Cardiac fibroblast (primary cell): ENCODE data around the gene PTPRD.

Experiments used
- DNase-seq, 2 donors: peaks; one replicate each; pipeline versions ENCODE4 v3.0.0 to v3.0.0-alpha.2; 2010; ENCODE audit warnings: low read depth in 2 of 2
- H3K4me3 ChIP-seq, 2 donors: replicated peaks in 1 of 2; 1 replicate in 1 of 2; 2 replicates in 1 of 2; pipeline ENCODE4 v1.5.1; 2011; ENCODE audit warnings: low read depth in 2 of 2, low read length in 2 of 2, mild to moderate bottlenecking in 2 of 2, moderate library complexity in 1 of 2
- TF ChIP-seq, protein P1 (sequence below): IDR thresholded peaks from one replicate; pipeline ENCODE4 v1.5.1; 2011; ENCODE audit warnings: low read depth, mild to moderate bottlenecking, low read length, inconsistent platforms

PTPRD gene

DNA sequence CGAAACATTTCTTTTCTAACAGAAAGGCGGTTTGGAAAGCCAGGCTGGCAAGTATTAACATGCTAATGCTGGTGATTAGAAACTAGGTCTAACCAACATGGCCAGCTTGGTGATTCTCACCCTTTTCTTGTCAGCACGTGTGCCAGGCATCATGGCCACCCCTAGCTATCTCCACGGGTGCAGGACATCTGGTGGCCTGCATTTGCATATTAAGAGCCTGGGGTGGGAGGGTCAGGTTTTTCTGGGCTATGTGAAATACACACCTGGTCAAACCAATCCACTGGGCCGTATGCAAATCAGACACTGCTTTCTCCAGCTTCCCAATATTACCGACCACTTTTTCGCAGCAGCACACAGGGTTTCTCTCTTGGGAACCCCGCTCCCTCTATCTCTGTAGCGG is 612.1 kb downstream of the PTPRD start:
- TF ChIP-seq, protein P1, sequence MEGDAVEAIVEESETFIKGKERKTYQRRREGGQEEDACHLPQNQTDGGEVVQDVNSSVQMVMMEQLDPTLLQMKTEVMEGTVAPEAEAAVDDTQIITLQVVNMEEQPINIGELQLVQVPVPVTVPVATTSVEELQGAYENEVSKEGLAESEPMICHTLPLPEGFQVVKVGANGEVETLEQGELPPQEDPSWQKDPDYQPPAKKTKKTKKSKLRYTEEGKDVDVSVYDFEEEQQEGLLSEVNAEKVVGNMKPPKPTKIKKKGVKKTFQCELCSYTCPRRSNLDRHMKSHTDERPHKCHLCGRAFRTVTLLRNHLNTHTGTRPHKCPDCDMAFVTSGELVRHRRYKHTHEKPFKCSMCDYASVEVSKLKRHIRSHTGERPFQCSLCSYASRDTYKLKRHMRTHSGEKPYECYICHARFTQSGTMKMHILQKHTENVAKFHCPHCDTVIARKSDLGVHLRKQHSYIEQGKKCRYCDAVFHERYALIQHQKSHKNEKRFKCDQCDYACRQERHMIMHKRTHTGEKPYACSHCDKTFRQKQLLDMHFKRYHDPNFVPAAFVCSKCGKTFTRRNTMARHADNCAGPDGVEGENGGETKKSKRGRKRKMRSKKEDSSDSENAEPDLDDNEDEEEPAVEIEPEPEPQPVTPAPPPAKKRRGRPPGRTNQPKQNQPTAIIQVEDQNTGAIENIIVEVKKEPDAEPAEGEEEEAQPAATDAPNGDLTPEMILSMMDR, result no peak
- H3K4me3 ChIP-seq, result no peak overlapping the region
- no peak for DNase-seq

DNA sequence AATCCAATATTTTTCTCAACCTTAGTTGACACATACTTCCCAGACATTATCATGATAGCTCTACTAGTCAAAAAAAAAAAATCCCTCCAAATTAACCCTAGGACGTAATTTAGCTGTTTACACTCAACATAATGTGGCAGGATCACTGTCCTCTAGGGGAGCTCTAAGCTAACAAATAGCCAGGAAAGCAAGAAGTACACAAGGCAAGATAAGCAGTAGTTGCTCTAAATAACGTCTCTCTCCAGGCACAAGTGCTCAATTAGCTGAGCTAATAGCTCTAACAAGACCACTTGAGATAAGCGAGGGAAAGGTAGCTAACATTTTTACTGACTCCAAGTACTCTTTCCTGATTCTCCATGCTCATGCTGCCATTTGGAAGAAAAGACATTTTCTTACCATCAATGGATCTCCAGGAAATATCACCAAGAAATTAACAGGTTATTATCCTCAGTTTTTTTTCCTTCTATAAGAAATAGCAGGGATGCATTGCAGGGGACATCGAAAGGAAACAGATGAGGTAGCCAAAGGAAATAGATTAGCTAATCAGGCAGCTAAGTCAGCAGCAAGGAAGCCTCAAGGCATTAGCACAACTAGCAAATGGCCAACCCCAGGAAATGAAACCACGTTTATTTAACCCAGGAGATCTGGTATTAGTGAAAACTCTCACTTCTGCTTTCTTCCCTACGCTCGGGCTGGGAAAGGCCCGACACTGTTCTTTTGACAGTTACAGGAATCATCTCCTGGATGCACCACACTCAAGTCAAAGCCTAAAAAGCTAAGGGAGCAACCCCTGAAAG is 614.1 kb downstream of the PTPRD start:
- TF ChIP-seq, protein P1, result peak; percentile 6
- no peak overlapping the region for H3K4me3 ChIP-seq
- DNase-seq, result no peak

DNA sequence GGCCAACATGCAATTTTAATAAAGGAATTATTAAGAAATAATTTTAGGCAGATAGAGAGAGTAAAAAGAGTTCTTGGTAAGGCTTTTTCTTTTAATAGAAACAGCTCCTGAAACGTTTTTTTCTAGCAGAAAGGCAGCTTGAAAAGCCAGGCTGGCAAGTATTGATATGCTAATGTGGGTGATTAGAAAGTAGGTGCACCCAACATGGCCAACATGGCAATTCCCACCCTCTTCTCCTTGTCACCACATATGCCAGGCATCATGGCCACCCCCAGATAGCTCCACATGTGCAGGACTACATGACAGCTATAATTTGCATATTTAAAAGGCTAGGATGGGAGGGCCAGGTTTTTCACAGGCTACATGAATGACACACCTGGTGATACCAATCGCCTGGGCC is 615.2 kb downstream of the PTPRD start:
- H3K4me3 ChIP-seq, result no peak overlapping the region
- no peak for DNase-seq
- TF ChIP-seq, protein P1, result no peak

DNA sequence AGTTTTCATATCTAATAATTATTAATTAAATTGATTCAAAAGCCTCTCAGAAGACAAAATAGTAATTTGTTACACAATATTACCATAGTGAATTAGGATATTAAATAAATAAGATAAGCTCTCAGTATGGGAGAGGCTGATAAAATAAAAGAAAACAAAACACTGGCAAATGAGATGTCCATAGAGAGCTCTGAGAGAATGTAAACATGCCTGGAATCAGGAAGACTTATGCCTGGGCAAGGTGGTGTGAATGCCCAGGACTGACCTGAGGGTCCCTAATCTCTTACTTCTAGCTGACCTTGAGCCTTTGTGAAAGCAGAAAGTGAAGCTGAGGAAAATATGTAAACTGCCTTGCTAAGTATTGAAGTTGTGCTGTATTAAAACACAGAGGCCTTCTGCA is 616.5 kb downstream of the PTPRD start:
- DNase-seq, result no peak
- TF ChIP-seq, protein P1, result no peak
- no peak overlapping the region for H3K4me3 ChIP-seq

DNA sequence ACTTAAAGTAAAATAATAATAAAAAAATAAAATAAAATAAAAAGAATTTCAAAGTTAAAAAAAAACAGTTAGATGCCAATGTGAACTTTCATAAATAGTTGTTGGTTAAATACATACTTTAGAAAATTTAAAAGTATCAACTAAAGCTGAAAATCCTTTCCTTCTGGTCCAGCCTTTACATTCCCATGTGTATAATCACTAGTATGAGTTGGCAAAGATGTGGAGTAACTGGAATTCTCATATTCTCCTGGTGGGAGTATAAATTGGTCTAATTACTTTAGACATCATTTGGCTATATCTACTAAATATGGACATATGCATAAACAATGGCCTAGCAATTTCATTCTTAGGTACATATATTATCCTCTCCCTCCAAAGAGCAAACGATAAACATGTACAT is 619.9 kb downstream of the PTPRD start:
- TF ChIP-seq, protein P1, result no peak
- no peak overlapping the region for H3K4me3 ChIP-seq
- no peak for DNase-seq

- H3K4me3 ChIP-seq, result no peak overlapping the region
- no peak for DNase-seq
- TF ChIP-seq, protein P1, result no peak
These were observed 639.7 kb downstream of the PTPRD start for GRCh38 chr9:9973062-9973461.

DNA sequence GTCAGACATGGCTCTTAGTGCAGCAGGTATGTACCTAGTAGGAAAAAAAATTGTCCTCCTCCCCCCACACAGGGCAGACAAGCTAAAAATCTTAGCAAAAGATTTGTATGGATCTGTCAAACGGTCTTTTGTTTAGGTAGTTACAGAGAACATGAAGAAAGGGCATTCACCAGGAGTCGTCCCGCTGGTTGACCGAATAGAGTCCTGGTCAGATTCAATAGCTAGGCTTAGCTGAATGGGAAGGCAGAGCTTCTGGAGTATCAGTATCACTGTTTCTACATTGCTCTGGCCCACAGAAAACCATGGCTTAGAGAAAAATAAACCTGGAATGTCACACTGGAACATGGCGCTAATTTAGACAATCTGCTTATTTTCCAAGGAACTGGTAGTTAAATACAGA is 642.3 kb downstream of the PTPRD start:
- TF ChIP-seq, protein P1, result no peak
- no peak for DNase-seq
- no peak overlapping the region for H3K4me3 ChIP-seq
